Uterus (tissue), 2 donors: ENCODE results near the gene UBR7.

Experiments
- CTCF ChIP-seq, 4 experiments: fragments of 200-600 bp in 2 of 4; fragments of 450-650 bp in 2 of 4; sonication (generic) in 2 of 4; IDR thresholded peaks; one replicate each; pipeline ENCODE4 v1.5.1; 2016 to 2019; ENCODE audit warnings: antibody characterized with exemption in 4 of 4, mild to moderate bottlenecking in 2 of 4, moderate library complexity in 1 of 4
- POLR2A ChIP-seq, 2 donors: fragments of 450-650 bp; IDR thresholded peaks; one replicate each; pipeline ENCODE4 v1.6.1; 2016; ENCODE audit warnings: antibody characterized with exemption in 2 of 2, mild to moderate bottlenecking in 1 of 2, moderate library complexity in 1 of 2

GRCh38 chr14:93220509-93220908 is 13.5 kb downstream of the UBR7 start:
- no peak for TF ChIP-seq CTCF (IDR thresholded peaks at IDR 0.05)
- TF ChIP-seq POLR2A (IDR thresholded peaks at IDR 0.05): no peak
